ENCODE results near the gene GLI3.

The GLI3 gene

GRCh38 chr7:42193471-42194129 lies 43.4 kb downstream of the GLI3 start:
- ChIA-PET CTCF (interaction anchor here (1.2 to 1.5 kb wide), 2 partner anchors 16 to 20 kb away, joined by 3 to 5 read pairs; no protein-coding TSS in a partner anchor), POLR2A (no interaction called here)
- TF ChIP-seq, protein P1, sequence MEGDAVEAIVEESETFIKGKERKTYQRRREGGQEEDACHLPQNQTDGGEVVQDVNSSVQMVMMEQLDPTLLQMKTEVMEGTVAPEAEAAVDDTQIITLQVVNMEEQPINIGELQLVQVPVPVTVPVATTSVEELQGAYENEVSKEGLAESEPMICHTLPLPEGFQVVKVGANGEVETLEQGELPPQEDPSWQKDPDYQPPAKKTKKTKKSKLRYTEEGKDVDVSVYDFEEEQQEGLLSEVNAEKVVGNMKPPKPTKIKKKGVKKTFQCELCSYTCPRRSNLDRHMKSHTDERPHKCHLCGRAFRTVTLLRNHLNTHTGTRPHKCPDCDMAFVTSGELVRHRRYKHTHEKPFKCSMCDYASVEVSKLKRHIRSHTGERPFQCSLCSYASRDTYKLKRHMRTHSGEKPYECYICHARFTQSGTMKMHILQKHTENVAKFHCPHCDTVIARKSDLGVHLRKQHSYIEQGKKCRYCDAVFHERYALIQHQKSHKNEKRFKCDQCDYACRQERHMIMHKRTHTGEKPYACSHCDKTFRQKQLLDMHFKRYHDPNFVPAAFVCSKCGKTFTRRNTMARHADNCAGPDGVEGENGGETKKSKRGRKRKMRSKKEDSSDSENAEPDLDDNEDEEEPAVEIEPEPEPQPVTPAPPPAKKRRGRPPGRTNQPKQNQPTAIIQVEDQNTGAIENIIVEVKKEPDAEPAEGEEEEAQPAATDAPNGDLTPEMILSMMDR (IDR thresholded peaks at IDR 0.05; ENCODE audit: control extremely low read depth, extremely low read depth, low read depth, missing control alignments), result no peak

DNA sequence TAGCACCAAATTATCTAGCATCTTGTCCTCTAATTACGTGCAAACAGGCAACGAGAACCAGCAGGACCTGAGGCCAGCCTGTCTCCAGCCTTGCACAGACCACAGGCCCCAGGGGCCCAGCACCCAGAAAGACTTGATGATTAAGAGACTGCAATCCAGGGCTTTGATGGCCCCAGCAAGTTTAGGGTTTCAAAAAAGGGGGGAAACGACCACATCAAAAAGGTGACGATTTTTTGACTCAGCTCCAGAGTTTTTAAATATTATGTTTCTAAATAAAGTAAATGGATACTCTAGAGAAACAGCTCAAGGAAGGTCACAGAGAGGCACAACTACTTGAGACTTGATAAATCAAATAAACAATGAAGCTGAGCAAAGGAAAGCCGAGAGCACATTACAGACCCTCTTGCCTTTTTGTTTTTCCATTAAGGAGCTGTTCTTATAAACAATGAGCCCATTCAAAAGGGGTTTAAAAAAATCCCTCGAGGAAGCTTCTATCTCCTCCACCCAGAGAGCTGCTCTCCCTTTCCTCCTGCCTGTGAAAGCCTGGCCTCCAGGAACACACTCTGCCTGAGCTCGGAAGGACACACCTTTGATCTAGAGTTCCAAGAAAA lies 44.1 kb downstream of the GLI3 start:
- TF ChIP-seq, protein P1 (IDR thresholded peaks at IDR 0.05; ENCODE audit: control extremely low read depth, extremely low read depth, low read depth, missing control alignments), result no peak
- ChIA-PET CTCF (interaction anchor here (1.2 to 1.5 kb wide), 2 partner anchors 16 to 20 kb away, joined by 3 to 5 read pairs; no protein-coding TSS in a partner anchor), POLR2A (no interaction called here)
- DNase-seq (ENCODE audit: extremely low spot score), result no peak

More at GRCh38 chr7:42193471-42194129, 43.4 kb downstream of the GLI3 start:
- DNase-seq (ENCODE audit: extremely low spot score), result no peak

DNA sequence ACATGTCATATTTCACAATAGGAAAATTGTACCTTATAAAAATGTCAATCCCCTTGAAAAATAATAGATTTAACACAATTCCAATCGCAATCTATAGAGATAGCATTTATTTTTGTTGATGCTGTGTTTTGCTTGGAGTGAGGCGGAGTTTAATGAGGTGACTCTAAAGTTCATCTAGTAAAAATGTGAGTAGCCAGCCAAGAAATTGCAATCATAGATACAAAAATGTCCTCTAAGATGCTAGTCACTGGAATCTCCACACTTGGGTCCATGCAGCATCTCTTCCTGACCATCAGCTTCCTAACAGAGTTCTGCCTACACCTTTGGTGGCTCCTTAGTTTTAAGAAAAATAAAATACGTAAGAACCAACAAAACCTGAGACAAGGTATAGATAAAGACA lies 44.9 kb downstream of the GLI3 start:
- no peak for DNase-seq (ENCODE audit: extremely low spot score)
- TF ChIP-seq, protein P1 (IDR thresholded peaks at IDR 0.05; ENCODE audit: control extremely low read depth, extremely low read depth, low read depth, missing control alignments), result no peak
- ChIA-PET POLR2A (no interaction called here), CTCF (no interaction called here)

- ChIA-PET CTCF (no interaction called here), POLR2A (no interaction called here)
- TF ChIP-seq, protein P1 (IDR thresholded peaks at IDR 0.05; ENCODE audit: control extremely low read depth, extremely low read depth, low read depth, missing control alignments), result no peak
- no peak for DNase-seq (ENCODE audit: extremely low spot score)
Observed at GRCh38 chr7:42189535-42189934, 47.5 kb downstream of the GLI3 start.

GRCh38 chr7:42186151-42186550 lies 50.9 kb downstream of the GLI3 start:
- POLR2A ChIA-PET, result no interaction called here
- TF ChIP-seq, protein P1 (IDR thresholded peaks at IDR 0.05; ENCODE audit: control extremely low read depth, extremely low read depth, low read depth, missing control alignments), result no peak
- CTCF ChIA-PET, result interaction anchor here (1.0 to 1.6 kb wide), 3 partner anchors 9 to 243 kb away, joined by 3 read pairs; no protein-coding TSS in a partner anchor
- no peak for DNase-seq (ENCODE audit: extremely low spot score)

DNA sequence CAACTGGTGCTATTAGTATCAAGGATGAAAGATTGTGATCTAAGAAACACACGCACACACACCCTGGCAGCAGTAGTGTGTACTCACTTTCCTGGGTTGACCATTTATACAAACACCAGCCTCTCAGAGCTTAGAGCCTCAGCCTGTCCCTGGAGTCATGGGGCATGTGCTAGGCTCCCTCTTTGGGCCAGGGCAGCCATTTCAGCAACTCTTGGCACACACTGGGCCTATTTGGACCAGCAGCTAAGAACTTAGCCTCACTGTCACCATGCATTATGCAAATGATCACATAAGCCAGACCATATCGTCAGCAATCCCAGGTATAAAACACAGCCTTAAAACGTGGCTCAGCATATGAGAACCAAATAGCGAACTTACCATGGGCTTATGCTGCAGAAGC lies 51.3 kb downstream of the GLI3 start:
- TF ChIP-seq, protein P1 (IDR thresholded peaks at IDR 0.05; ENCODE audit: control extremely low read depth, extremely low read depth, low read depth, missing control alignments), result no peak
- ChIA-PET CTCF (interaction anchor here (1.2 to 1.6 kb wide), 2 partner anchors 8 to 243 kb away, joined by 3 read pairs; no protein-coding TSS in a partner anchor), POLR2A (no interaction called here)
- no peak for DNase-seq (ENCODE audit: extremely low spot score)

Measured in GM10248 (cell line).